ENCODE data around the gene SMIM1. TPM values are rescaled to one million over a fixed set of nuclear protein-coding genes. Genes with fewer than 3 reads are reported as not detected.

Gene SMIM1
- total and polyA plus RNA-seq, 4 donors = 8.0 to 15.9 (median 10.9) TPM

- peaks cover 20 to 58% (median 41%) of the 10 kb centered on the region in 4 donors for H3K36me3 ChIP-seq (ENCODE audit: control insufficient read depth in 4 of 4, insufficient read depth in 4 of 4, low read length in 4 of 4)
- DNase-seq = no peak
Observed at GRCh38 chr1:3785456-3786157, 13.1 kb downstream of the SMIM1 start.

GRCh38 chr1:3786468-3787348 lies 14.2 kb downstream of the SMIM1 start:
- TF ChIP-seq CTCF (IDR thresholded peaks at IDR 0.05; ENCODE audit: control extremely low read depth, extremely low read depth) = no peak
- H3K9ac ChIP-seq (ENCODE audit: insufficient read depth in 1 of 2, low read length in 2 of 2) = no peak overlapping the region
- no peaks in the 10 kb centered on the region for H3K9me3 ChIP-seq (ENCODE audit: control insufficient read depth in 4 of 4, insufficient read depth in 3 of 4, low read length in 3 of 4)
- DNase-seq = no peak
- no peak for ATAC-seq (ENCODE audit: insufficient read depth, low FRiP score)
- WGBS, 2 donors = 94 to 97% methylated on average over 45 of the region's 45 CpGs
- peaks cover 0 to 2% (median 0%) of the 10 kb centered on the region in 5 donors for H3K4me1 ChIP-seq (ENCODE audit: control insufficient read depth in 5 of 5, insufficient read depth in 5 of 5, low read length in 5 of 5)
- H3K27me3 ChIP-seq (ENCODE audit: control insufficient read depth in 3 of 3, insufficient read depth in 3 of 3, low read length in 2 of 3) = no peaks in the 10 kb centered on the region
- no peak overlapping the region for H3K27ac ChIP-seq (ENCODE audit: low read depth in 1 of 2, low read length in 1 of 2)
- H3K36me3 ChIP-seq (ENCODE audit: control insufficient read depth in 4 of 4, insufficient read depth in 4 of 4, low read length in 4 of 4) = peaks cover 11 to 55% (median 37%) of the 10 kb centered on the region in 4 donors
- no peak overlapping the region for H3K4me3 ChIP-seq

More at GRCh38 chr1:3785456-3786157, 13.1 kb downstream of the SMIM1 start:
- Histone ChIP-seq H3K9ac (ENCODE audit: insufficient read depth in 1 of 2, low read length in 2 of 2) (no peak overlapping the region), H3K27ac (ENCODE audit: low read depth in 1 of 2, low read length in 1 of 2) (no peak overlapping the region), H3K4me3 (no peak overlapping the region), H3K4me1 (ENCODE audit: control insufficient read depth in 5 of 5, insufficient read depth in 5 of 5, low read length in 5 of 5) (peaks cover 0 to under 1% (median 0%) of the 10 kb centered on the region in 5 donors), H3K9me3 (ENCODE audit: control insufficient read depth in 4 of 4, insufficient read depth in 3 of 4, low read length in 3 of 4) (no peaks in the 10 kb centered on the region), H3K27me3 (ENCODE audit: control insufficient read depth in 3 of 3, insufficient read depth in 3 of 3, low read length in 2 of 3) (no peaks in the 10 kb centered on the region)
- WGBS, 2 donors = 82 to 89% methylated on average over 14 of the region's 14 CpGs
- TF ChIP-seq CTCF (IDR thresholded peaks at IDR 0.05; ENCODE audit: control extremely low read depth, extremely low read depth) = no peak
- no peak for ATAC-seq (ENCODE audit: insufficient read depth, low FRiP score)

- ATAC-seq (ENCODE audit: insufficient read depth, low FRiP score) (no peak), DNase-seq (no peak)
- Histone ChIP-seq H3K4me1 (ENCODE audit: control insufficient read depth in 5 of 5, insufficient read depth in 5 of 5, low read length in 5 of 5) (peaks cover 0 to 2% (median 0%) of the 10 kb centered on the region in 5 donors), H3K36me3 (ENCODE audit: control insufficient read depth in 4 of 4, insufficient read depth in 4 of 4, low read length in 4 of 4) (peaks cover 7 to 55% (median 32%) of the 10 kb centered on the region in 4 donors), H3K9me3 (ENCODE audit: control insufficient read depth in 4 of 4, insufficient read depth in 3 of 4, low read length in 3 of 4) (no peaks in the 10 kb centered on the region), H3K9ac (ENCODE audit: insufficient read depth in 1 of 2, low read length in 2 of 2) (no peak overlapping the region), H3K4me3 (no peak overlapping the region), H3K27ac (ENCODE audit: low read depth in 1 of 2, low read length in 1 of 2) (no peak overlapping the region), H3K27me3 (ENCODE audit: control insufficient read depth in 3 of 3, insufficient read depth in 3 of 3, low read length in 2 of 3) (no peaks in the 10 kb centered on the region)
- WGBS, 2 donors = 87 to 91% methylated on average over 10 of the region's 10 CpGs
- no peak for TF ChIP-seq CTCF (IDR thresholded peaks at IDR 0.05; ENCODE audit: control extremely low read depth, extremely low read depth)
Observed at GRCh38 chr1:3787349-3787715, 14.8 kb downstream of the SMIM1 start.
